CD14-positive monocyte (primary cell): ENCODE measurements around the gene RRP9. TPM values are rescaled to one million over a fixed set of nuclear protein-coding genes. Genes with fewer than 3 reads are reported as not detected.

Experiments
- DNase-seq, 3 donors: peaks; one replicate each; pipeline ENCODE4 v3.0.0-alpha.2; 2011 to 2022
- H2AFZ ChIP-seq: 2 replicates; pipeline ENCODE4 v1.6.0; 2012; ENCODE audit warnings: mild to moderate bottlenecking, low read depth, low read length, inconsistent platforms; ENCODE audit not compliant: insufficient read depth, poor library complexity, severe bottlenecking
- H3K27ac ChIP-seq, 2 donors: 1 replicate in 1 of 2; 2 replicates in 1 of 2; pipeline ENCODE4 v1.5.1; 2012 to 2013; ENCODE audit warnings: low read length in 2 of 2, control low read depth in 1 of 2, inconsistent platforms in 1 of 2, low read depth in 1 of 2, mild to moderate bottlenecking in 1 of 2
- H3K27me3 ChIP-seq, 2 donors: one replicate each; pipeline versions ENCODE4 v1.6.0 to v1.6.1; 2011 to 2013; ENCODE audit warnings: low read length in 2 of 2; ENCODE audit not compliant: control insufficient read depth in 2 of 2, insufficient read depth in 2 of 2
- H3K36me3 ChIP-seq, 2 donors: replicated peaks in 1 of 2; 1 replicate in 1 of 2; 2 replicates in 1 of 2; pipeline versions ENCODE4 v1.5.1 to v1.6.1; 2012 to 2013; ENCODE audit warnings: low read length in 2 of 2, control low read depth in 1 of 2, inconsistent platforms in 1 of 2, mild to moderate bottlenecking in 1 of 2; ENCODE audit not compliant: insufficient read depth in 2 of 2, control insufficient read depth in 1 of 2
- H3K4me1 ChIP-seq, 2 donors: 1 replicate in 1 of 2; 2 replicates in 1 of 2; pipeline versions ENCODE4 v1.5.1 to v1.6.1; 2012 to 2013; ENCODE audit warnings: low read length in 2 of 2, control low read depth in 1 of 2, inconsistent platforms in 1 of 2, mild to moderate bottlenecking in 1 of 2, moderate library complexity in 1 of 2; ENCODE audit not compliant: insufficient read depth in 2 of 2, control insufficient read depth in 1 of 2
- H3K4me2 ChIP-seq: replicated peaks from 2 replicates; pipeline ENCODE3; 2012; ENCODE audit warnings: low read length, moderate library complexity, mild to moderate bottlenecking; ENCODE audit not compliant: poor library complexity, severe bottlenecking; ENCODE audit errors: extremely low read depth
- H3K4me3 ChIP-seq, 3 experiments: fragments of 200-600 bp in 1 of 3; sonication (generic) in 1 of 3; replicated peaks in 1 of 3; 1 replicate in 2 of 3; 2 replicates in 1 of 3; pipeline ENCODE4 v1.5.1; 2011 to 2013; ENCODE audit warnings: low read length in 3 of 3, mild to moderate bottlenecking in 3 of 3, control low read depth in 2 of 3, low read depth in 2 of 3, inconsistent platforms in 1 of 3, moderate library complexity in 1 of 3
- H3K79me2 ChIP-seq: 2 replicates; pipeline ENCODE4 v1.6.0; 2012; ENCODE audit warnings: mild to moderate bottlenecking, control low read depth, inconsistent platforms, low read length, moderate library complexity; ENCODE audit not compliant: insufficient read depth
- H3K9ac ChIP-seq: 2 replicates; pipeline ENCODE4 v1.6.0; 2017; ENCODE audit warnings: low read length, mild to moderate bottlenecking; ENCODE audit not compliant: insufficient read depth, poor library complexity, severe bottlenecking
- H3K9me3 ChIP-seq, 2 donors: replicated peaks in 1 of 2; 1 replicate in 1 of 2; 2 replicates in 1 of 2; pipeline versions ENCODE4 v1.5.1 to v1.6.1; 2012 to 2013; ENCODE audit warnings: low read length in 2 of 2, control low read depth in 1 of 2; ENCODE audit not compliant: control insufficient read depth in 1 of 2, insufficient read depth in 1 of 2
- H4K20me1 ChIP-seq: 2 replicates; pipeline ENCODE4 v1.6.0; 2012; ENCODE audit warnings: mild to moderate bottlenecking, low read length, control low read depth, moderate library complexity; ENCODE audit not compliant: insufficient read depth
- H3K27ac Mint-ChIP-seq, 7 donors: one replicate each; pipeline ENCODE4 v1.8.0; 2020; ENCODE audit warnings: mild to moderate bottlenecking in 7 of 7, mixed read lengths in 7 of 7, moderate library complexity in 6 of 7, inconsistent platforms in 2 of 7
- H3K27me3 Mint-ChIP-seq, 3 donors: one replicate each; pipeline ENCODE4 v1.8.0; 2021 to 2022; ENCODE audit warnings: low read depth in 3 of 3, mild to moderate bottlenecking in 3 of 3, mixed read lengths in 3 of 3, moderate library complexity in 3 of 3, inconsistent platforms in 1 of 3
- H3K36me3 Mint-ChIP-seq, 2 donors: one replicate each; pipeline ENCODE4 v1.8.0; 2020; ENCODE audit warnings: mixed read lengths in 2 of 2, inconsistent platforms in 1 of 2, mild to moderate bottlenecking in 1 of 2
- H3K4me1 Mint-ChIP-seq: one replicate; pipeline ENCODE4 v1.8.0; 2020; ENCODE audit warnings: mild to moderate bottlenecking, mixed read lengths
- H3K4me3 Mint-ChIP-seq, 2 donors: one replicate each; pipeline ENCODE4 v1.8.0; 2020; ENCODE audit warnings: mild to moderate bottlenecking in 2 of 2, mixed read lengths in 2 of 2, moderate library complexity in 1 of 2
- H3K9me3 Mint-ChIP-seq, 7 donors: one replicate each; pipeline ENCODE4 v1.8.0; 2020 to 2022; ENCODE audit warnings: mixed read lengths in 7 of 7, mild to moderate bottlenecking in 6 of 7, moderate library complexity in 6 of 7, inconsistent platforms in 2 of 7
- CTCF ChIP-seq: fragments of 200-600 bp; IDR thresholded peaks from one replicate; pipeline ENCODE4 v1.8.0; 2022; ENCODE audit warnings: antibody characterized with exemption, mild to moderate bottlenecking
- WGBS: methylation state at CpG from one replicate; pipeline ENCODE4 v1.1.5; 2013; ENCODE audit warnings: missing lambda C conversion rate; ENCODE audit not compliant: insufficient coverage; 5-methylcytosine and 5-hydroxymethylcytosine counted together
- intact Hi-C, 2 donors: fragments of 100-400 bp; cut with micrococcal nuclease; formaldehyde crosslinking; loops; one replicate each; pipeline versions ENCODE4 v1.15.0 to v1.15.1; 2023
- polyA plus RNA-seq, 3 donors: library from polyadenylated mRNA; depleted of rRNA in 1 of 3; unstranded in 2 of 3; stranded (reverse) in 1 of 3; fragments of 300-500 nt in 2 of 3; fragments of >200 nt in 1 of 3; fragmentation: Illumina TruSeq in 2 of 3; gene quantifications; 1 replicate in 2 of 3; 2 replicates in 1 of 3; pipeline ENCODE4 v1.2.3, GENCODE V29; 2012 to 2021

Gene RRP9
- polyA plus RNA-seq, 3 donors = 6.7 to 10.4 (median 9.9) TPM

- H3K27ac ChIP-seq = no peak overlapping the region
- peaks cover 0 to 5% (median 0%) of the 10 kb centered on the region in 7 donors for H3K9me3 Mint-ChIP-seq
- no peak overlapping the region for H3K4me2 ChIP-seq
- peaks cover 30% of the 10 kb centered on the region for H3K4me1 Mint-ChIP-seq
- no peaks in the 10 kb centered on the region for H3K36me3 ChIP-seq
- peaks cover 2 to 36% of the 10 kb centered on the region in 2 donors for H3K27me3 ChIP-seq
- H3K27ac Mint-ChIP-seq = no peak overlapping the region
- H3K4me1 ChIP-seq = peaks cover 34 to 40% of the 10 kb centered on the region in 2 donors
- H3K9ac ChIP-seq = no peak overlapping the region
- WGBS = 91% methylated on average over 7 of the region's 20 CpGs
- no peak overlapping the region for H3K4me3 ChIP-seq
- H2AFZ ChIP-seq = no peak overlapping the region
- no peaks in the 10 kb centered on the region for H3K9me3 ChIP-seq
- peak overlapping the region in 1 of 2 donors; percentile 0 for H3K4me3 Mint-ChIP-seq
- no peaks in the 10 kb centered on the region for H3K79me2 ChIP-seq
- H4K20me1 ChIP-seq = no peaks in the 10 kb centered on the region
- intact Hi-C loops = no loop called here
- peaks cover 22 to 51% (median 24%) of the 10 kb centered on the region in 3 donors for H3K27me3 Mint-ChIP-seq
- DNase-seq = no peak
- no peak for TF ChIP-seq CTCF
- H3K36me3 Mint-ChIP-seq = no peaks in the 10 kb centered on the region
Observed at GRCh38 chr3:51958603-51959521, 17.2 kb upstream of the RRP9 start.

GRCh38 chr3:51957520-51958205 is 16.0 kb upstream of the RRP9 start:
- no peak overlapping the region for H2AFZ ChIP-seq
- H4K20me1 ChIP-seq = no peaks in the 10 kb centered on the region
- peaks cover 0 to 5% (median 0%) of the 10 kb centered on the region in 7 donors for H3K9me3 Mint-ChIP-seq
- H3K4me1 ChIP-seq = peaks cover 45 to 51% of the 10 kb centered on the region in 2 donors
- WGBS = 91% methylated on average over 14 of the region's 15 CpGs
- no peaks in the 10 kb centered on the region for H3K36me3 Mint-ChIP-seq
- no peaks in the 10 kb centered on the region for H3K36me3 ChIP-seq
- H3K27ac Mint-ChIP-seq = peak overlapping the region in 1 of 7 donors; percentile 58
- H3K4me3 Mint-ChIP-seq = no peak overlapping the region
- no peak overlapping the region for H3K27ac ChIP-seq
- peak overlapping the region; percentile 13 for H3K9ac ChIP-seq
- peaks cover 2 to 27% of the 10 kb centered on the region in 2 donors for H3K27me3 ChIP-seq
- no peak overlapping the region for H3K4me3 ChIP-seq
- intact Hi-C loops = no loop called here
- H3K4me1 Mint-ChIP-seq = peaks cover 41% of the 10 kb centered on the region
- no peak for DNase-seq
- TF ChIP-seq CTCF = no peak
- peaks cover 21 to 41% (median 26%) of the 10 kb centered on the region in 3 donors for H3K27me3 Mint-ChIP-seq
- no peak overlapping the region for H3K4me2 ChIP-seq
- no peaks in the 10 kb centered on the region for H3K9me3 ChIP-seq
- H3K79me2 ChIP-seq = no peaks in the 10 kb centered on the region
